ENCODE data around the gene THTPA.
"Not testable (repeated sequence)": the region's sequence is repeated elsewhere in the genome, so short reads cannot be mapped to it uniquely, and the experiment has no call there.

THTPA gene

DNA sequence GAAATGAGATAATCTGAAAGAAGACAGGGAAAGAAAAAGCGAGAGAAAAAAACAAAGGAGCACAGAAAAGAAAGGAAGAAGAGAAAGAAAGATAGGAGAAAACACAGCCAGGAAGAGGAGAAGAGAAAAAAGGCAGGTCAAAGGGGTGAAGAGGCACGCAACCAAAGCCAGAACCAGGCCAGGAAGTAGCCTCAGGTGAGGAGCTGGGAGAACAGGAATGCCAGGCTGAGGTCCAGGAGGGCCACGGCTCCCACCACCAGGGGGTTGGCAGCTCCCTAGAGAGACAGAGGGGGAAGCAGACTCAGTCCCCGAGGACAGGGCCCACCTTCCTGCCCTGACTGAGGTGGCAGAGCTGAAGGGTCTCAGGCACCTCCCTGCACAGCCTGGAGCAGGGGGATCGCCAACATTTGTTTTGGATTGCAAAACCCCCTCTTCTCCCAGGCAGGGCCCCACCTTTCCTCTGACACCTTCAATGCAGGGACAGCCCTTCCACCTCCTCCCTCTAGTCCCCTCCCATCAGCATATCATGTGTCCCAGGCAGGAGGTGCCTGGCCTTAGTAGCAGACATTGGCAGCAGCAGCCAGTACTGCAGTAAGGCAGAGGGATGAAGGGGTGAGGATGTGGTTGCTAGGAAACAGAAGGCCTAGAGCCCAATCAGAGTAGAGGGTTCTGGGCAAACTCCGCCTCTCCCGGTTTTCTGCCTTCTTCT, 13.5 kb downstream of the THTPA start:
- no peak for DNase-seq

DNA sequence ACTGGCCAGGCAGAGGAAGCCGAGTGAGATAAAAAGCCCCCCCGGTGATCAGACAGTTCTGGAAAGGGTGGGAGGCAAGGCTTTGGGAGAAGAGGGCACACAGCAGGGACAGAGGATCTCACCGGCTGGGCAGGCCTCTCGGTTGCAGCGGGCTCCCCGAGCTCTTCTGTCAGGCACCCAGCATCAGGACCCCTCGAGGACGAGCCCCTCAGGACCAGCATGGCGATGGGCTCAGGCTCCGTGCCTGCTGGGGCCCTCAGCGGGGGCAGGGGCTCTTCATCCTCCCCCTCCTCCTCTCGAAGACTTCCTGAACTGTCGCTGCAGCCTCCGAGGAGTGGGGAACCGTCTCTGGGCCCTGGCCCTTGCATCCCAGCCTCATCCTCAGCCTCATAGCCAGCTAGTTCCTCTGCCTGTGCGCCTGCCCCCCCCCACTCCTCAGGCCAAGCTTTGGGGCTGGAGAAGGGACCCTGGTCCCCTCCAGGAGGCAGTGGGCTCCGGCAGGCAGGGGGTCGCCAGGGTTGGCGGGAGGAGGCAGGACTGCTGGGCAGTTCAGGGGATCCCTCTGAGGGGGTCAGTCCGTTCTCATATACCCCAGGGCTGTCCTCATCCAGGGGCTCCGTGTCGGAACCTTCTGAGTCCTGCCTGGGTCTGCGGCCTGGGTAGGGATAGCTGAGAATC, 14.9 kb downstream of the THTPA start:
- DNase-seq = no peak

- DNase-seq = no peak
Measured at GRCh38 chr14:23571701-23572523, 15.8 kb downstream of the THTPA start.

DNA sequence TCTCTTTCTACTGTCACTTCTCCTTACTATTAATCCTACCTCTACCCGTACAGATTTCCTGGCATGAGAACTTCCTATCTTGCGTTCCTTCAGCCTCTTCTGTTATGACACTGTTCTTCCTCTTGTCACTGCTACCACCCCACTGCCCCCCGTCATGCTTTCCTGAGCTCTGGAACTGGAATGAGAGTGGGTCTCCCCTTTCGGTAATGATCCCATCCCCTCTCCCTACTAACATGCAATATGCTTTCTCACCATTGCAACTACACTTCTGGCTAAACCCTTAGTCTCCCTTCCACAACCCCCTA, 16.4 kb downstream of the THTPA start:
- no peak for DNase-seq

- DNase-seq = no peak
Measured at GRCh38 chr14:23572836-23573235, 16.8 kb downstream of the THTPA start.

GRCh38 chr14:23573384-23574015, 17.4 kb downstream of the THTPA start:
- DNase-seq = no peak

DNA sequence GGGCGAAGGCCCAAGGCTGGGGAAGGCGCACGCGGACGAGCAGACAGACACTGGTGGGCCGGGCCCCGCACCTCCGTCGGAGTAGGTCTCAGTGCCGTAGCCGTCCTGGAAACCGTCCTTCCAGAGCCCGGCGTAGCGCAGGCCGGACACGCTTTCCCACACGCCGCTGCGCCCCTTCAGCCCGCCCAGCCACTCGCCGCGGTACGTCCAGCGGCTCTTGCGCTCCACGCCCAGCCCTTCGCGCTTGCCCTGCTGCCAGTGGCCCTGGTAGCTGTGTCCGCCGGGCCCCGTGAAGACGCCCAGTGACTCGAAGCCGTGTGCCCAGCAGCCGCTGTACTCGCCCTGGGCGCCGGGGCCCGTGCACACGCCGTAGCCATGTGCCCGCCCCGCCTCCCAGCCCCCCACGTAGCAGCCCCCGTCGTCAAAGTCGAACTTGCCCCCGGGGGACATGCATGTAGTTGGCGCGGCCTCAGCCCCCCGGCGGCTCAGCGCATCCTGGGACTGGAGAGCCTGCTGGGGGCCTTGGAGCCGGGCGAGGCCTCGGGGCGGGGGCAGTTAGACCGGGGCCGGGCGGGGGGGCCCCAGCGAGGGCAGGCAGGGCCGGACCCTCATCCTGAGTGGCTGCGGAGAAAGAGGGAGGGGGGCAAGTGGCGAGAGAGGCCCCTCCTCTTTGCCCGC, 21.1 kb downstream of the THTPA start:
- no peak for DNase-seq

- no peak for DNase-seq
Measured at GRCh38 chr14:23577710-23578392, 21.8 kb downstream of the THTPA start.

- DNase-seq = no peak
Measured at GRCh38 chr14:23578560-23579310, 22.7 kb downstream of the THTPA start, which contains the start of gene JPH4. JPH4 (minus strand) TSS chr14:23578790; CDS start chr14:23577453, 1,337 bp downstream.

- no peak for DNase-seq
Measured at GRCh38 chr14:23579311-23579630, 23.2 kb downstream of the THTPA start.

- no peak for DNase-seq
Measured at GRCh38 chr14:23579739-23580138, 23.7 kb downstream of the THTPA start.

- DNase-seq = no peak
Measured at GRCh38 chr14:23580152-23580926, 24.3 kb downstream of the THTPA start.

DNA sequence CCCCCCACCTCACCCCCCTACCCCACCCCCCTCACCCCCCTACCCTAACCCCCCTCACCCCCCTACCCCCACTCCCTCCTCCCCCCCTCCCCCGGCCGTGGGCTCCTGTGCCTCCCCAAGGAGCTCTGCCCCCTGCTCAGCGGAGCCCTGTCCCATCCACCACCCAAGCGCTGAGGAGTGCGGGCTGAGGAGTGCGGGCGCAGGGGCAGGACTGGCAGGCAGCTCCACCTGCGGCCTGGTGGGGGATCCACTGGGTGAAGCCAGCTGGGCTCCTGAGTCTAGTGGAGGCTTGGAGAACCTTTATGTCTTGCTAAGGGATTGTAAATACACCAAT, 24.8 kb downstream of the THTPA start:
- no peak for DNase-seq

GRCh38 chr14:23582906-23583760, 27.1 kb downstream of the THTPA start:
- no peak for DNase-seq

GRCh38 chr14:23583761-23584526, 27.9 kb downstream of the THTPA start:
- DNase-seq = not testable (repeated sequence)

- DNase-seq = not testable (repeated sequence)
Measured at GRCh38 chr14:23584527-23585203, 28.6 kb downstream of the THTPA start.

DNA sequence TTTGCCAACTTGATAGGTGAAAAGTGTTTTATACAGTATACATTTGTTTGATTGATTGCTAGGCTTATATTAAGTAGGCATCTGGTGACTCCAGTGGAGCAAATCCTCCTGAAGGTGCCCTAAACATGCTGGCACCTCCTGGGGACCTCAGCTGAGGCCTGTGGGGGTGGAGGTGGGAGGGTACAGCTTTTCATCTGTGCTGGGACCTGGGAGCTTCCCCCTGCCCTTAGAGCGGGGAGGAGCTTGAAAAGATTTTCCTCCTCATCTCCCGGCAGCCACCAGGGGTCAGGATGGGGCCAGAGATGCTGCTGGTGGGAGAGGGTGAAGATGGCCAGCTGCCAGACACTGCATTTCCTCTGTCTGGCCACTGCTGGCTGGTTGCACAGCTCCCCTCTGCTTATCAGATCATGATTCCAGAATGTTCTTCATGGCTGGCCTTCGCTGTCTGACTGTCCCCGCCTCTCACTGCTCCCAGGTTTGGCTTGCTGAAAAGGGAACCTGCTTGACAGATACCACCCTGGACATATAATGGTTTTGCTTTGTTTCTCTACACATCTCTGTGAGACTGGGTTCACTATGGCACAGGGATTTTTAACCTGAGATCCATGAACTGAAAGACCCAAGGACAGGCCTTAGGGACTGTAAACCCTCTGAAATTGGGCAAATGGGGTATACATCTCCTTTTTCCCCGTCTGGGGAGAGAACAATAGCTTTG, 33.0 kb downstream of the THTPA start:
- peak; percentile 87 for DNase-seq

- no peak for DNase-seq
Measured at GRCh38 chr14:23589606-23590005, 33.5 kb downstream of the THTPA start.
